Left cardiac atrium (tissue), 2 donors: ENCODE data around the gene TPRKB. TPM values are rescaled to one million over a fixed set of nuclear protein-coding genes. Genes with fewer than 3 reads are reported as not detected.

Experiments used
- total RNA-seq, 2 donors: library from RNA; stranded (reverse); fragmentation: NEBNext Ultra II Directional; extraction: Animal tissue kit (Norgen Biotek cat#: 25700); gene quantifications; one replicate each; pipeline ENCODE4 v1.2.1, GENCODE V29; 2021
- donor health status: DM: no; HTN: yes; CAD: no; lungs with severe emphysema.
- donor health status: DM: yes; HTN: yes; CAD: no.

The TPRKB gene
- total RNA-seq, 2 donors from 2014 or later, result 21.7 to 31.4 TPM

Other genes starting within 250 kb of the TPRKB start
- not detected for gene NAT8, start 94.9 kb downstream of the TPRKB start, total RNA-seq
- 10 to 100 TPM; 12.5 to 13.7 TPM for gene DUSP11, start 42.8 kb upstream of the TPRKB start, total RNA-seq
- gene C2orf78, start 46.8 kb upstream of the TPRKB start, total RNA-seq, result not detected
- 10 to 100 TPM; 31.1 to 33.5 TPM for gene STAMBP, start 91.6 kb upstream of the TPRKB start, total RNA-seq
- gene ACTG2, start 155.7 kb upstream of the TPRKB start, total RNA-seq, result 10 to 100 TPM; 12.1 to 13.5 TPM
- 10 to 100 TPM; 25.2 to 33.7 TPM for gene DGUOK, start 189.5 kb upstream of the TPRKB start, total RNA-seq
- gene TET3, start 247.6 kb upstream of the TPRKB start, total RNA-seq, result 1 to 10 TPM; 3.0 to 4.3 TPM